Astrocyte (in vitro differentiated cells and primary cell): ENCODE measurements around the gene TLR9.

Source experiments
- CTCF ChIP-seq: IDR thresholded peaks from 2 replicates; pipeline ENCODE4 v1.5.1; 2011; ENCODE audit warnings: low read depth, mild to moderate bottlenecking, inconsistent platforms, low read length, moderate library complexity; ENCODE audit not compliant: insufficient read depth
- EZH2 ChIP-seq: IDR thresholded peaks from 2 replicates; pipeline ENCODE4 v1.6.1; 2012; ENCODE audit warnings: mild to moderate bottlenecking, low read length, inconsistent platforms; ENCODE audit not compliant: insufficient read depth

GRCh38 chr3:52182691-52183090, 42.8 kb downstream of the TLR9 start:
- TF ChIP-seq CTCF (no peak), EZH2 (no peak)
